AG04449 (cell line): ENCODE results near the gene SGPP1.

Experiments
- CTCF ChIA-PET: fragments of 350-600 bp; formaldehyde crosslinking; extraction: SDS; loops from one replicate; lab custom pipeline; 2021; ENCODE audit warnings: antibody characterized with exemption; lab: Yijun Ruan, JAX
- POLR2A ChIA-PET: fragments of 400-600, 350-600 bp; formaldehyde crosslinking; extraction: SDS; loops from one replicate; lab custom pipeline; 2020; ENCODE audit warnings: antibody characterized with exemption, inconsistent platforms; lab: Yijun Ruan, JAX
- DNase-seq: peaks from one replicate; pipeline ENCODE4 v3.0.0-alpha.2; 2010; ENCODE audit warnings: low read depth, low spot score
- H3K4me3 ChIP-seq: 2 replicates; pipeline ENCODE4 v1.5.1; 2011; ENCODE audit warnings: low read depth, mild to moderate bottlenecking, control low read depth, low read length
- CTCF ChIP-seq: IDR thresholded peaks from one replicate; pipeline ENCODE4 v1.5.1; 2011; ENCODE audit warnings: mild to moderate bottlenecking, moderate library complexity, low read length, control low read depth, inconsistent platforms; ENCODE audit not compliant: insufficient read depth; ENCODE audit errors: missing control alignments

SGPP1 gene

DNA sequence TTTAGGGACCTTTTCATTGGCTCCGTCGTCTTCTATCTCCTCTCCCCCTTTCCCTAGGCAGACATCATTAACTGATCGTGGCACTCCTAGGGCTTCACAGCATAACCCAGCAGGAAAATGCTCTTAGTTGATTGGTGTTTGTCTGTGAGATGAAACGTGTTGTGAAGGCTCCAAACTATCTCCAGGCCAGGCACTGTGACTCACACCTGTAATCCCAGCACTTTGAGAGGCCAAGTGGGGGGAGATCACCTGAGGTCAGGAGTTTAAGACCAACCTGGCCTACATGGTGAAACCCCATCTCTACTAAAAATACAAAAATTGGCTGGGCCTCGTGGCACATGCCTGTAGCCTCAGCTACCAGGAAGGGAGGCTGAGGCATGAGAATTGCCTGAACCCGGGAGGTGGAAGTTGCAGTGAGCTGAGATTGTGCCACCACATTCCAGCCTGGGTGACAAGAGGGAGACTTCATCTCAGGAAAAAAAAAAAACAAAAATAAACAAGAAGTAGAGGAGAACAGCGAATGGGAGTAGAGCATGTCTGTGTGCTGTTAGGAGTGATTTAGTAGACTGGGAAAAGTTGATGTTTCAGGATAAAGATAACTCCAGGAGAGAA, 53.9 kb downstream of the SGPP1 start:
- no peak for TF ChIP-seq CTCF
- no peak overlapping the region for H3K4me3 ChIP-seq
- ChIA-PET CTCF (no interaction called here), POLR2A (no interaction called here)
- no peak for DNase-seq

DNA sequence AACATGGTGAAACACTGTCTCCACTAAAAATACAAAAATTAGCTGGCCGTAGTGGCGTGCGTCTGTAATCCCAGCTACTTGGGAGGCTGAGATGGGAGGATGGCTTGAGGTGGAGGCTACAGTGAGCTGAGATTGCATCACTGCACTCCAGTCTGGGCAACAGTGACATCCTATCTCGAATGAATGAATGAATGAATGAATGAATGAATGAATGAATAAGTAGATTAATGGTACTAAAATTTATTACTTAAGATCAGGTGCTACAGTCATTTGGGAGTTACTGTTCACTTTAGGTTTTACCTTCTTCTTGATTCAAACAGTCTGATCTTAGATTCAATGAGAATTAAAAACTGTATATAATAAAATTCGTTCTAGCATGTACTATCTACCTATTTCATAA, 54.6 kb downstream of the SGPP1 start:
- POLR2A ChIA-PET = no interaction called here
- CTCF ChIA-PET = no interaction called here
- no peak overlapping the region for H3K4me3 ChIP-seq
- TF ChIP-seq CTCF = no peak
- no peak for DNase-seq

DNA sequence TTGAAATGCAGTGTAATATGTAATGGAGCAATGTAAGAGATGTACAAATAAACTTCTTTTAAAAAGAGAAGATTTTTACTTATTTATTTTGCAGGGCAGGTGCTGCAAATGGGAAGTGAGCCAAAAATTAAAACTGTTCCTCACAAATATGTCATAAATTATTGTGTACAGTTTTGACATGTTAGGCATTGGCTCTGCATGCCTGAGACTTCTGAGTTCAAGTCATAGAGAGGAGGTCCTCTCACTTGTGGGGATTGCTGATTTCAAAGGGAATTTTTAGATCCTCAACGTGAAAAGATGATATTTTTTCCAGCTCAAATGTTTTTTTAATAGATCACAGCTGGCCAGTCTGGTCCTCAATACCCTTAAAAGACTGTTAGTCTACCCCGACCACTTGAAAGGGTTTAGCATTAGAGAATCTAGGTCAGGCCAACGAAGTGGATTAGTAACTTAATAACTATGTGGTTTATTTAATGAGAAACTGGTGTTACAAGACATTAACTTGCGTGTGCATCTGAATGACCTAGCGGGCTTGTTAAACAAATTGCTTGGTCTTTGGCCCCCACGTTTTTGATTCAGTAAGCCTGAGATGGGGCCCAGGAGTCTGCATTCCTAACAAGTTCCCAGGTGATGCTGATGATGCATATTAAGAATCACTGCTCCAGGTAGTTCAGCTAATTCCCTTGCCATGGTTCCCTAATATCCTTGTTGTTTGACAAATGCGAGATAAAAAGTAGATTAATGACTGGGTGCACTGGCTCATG, 55.3 kb downstream of the SGPP1 start:
- no peak for TF ChIP-seq CTCF
- ChIA-PET POLR2A (no interaction called here), CTCF (no interaction called here)
- H3K4me3 ChIP-seq = no peak overlapping the region
- no peak for DNase-seq

DNA sequence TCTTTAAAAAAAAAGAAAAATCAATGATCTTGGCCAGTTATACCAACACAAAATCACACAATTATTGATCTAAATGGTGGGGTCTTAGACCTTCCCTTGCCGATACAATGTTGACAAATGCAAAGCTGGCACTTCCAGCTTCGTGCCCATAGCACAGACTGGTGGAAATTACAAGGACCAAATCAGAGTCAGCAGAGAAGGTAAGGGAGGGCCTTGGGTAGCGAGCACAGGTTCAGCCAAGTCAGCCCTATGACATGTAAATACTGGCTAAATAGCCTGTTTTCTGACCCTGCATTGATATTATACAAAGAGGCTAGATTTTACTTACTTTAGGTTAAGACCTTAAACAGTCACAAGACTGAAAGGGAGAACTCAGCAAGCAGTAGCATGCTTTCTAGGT, 55.9 kb downstream of the SGPP1 start:
- POLR2A ChIA-PET = no interaction called here
- H3K4me3 ChIP-seq = no peak overlapping the region
- no peak for DNase-seq
- CTCF ChIA-PET = no interaction called here
- TF ChIP-seq CTCF = no peak

- TF ChIP-seq CTCF = no peak
- ChIA-PET CTCF (no interaction called here), POLR2A (no interaction called here)
- H3K4me3 ChIP-seq = no peak overlapping the region
- no peak for DNase-seq
Measured at GRCh38 chr14:63670692-63671091, 57.2 kb downstream of the SGPP1 start.

DNA sequence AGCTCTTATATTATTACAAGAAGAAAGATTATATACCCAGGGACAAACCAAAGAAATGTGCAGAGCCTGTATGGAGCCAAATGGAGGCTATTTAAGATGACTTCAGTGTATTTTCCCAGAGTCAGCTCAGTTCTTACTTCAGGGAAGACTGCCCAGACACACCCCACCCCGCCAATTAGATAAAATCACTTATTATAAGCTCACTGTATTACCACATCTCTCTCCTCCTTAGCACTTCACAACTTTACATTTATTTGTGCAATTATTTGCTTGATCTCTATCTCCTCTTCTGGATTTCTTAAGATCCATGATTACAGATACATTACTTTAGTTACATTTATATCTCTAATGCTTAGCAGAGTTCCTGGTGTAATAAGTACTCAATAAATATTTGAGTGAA, 61.5 kb downstream of the SGPP1 start:
- H3K4me3 ChIP-seq = no peak overlapping the region
- DNase-seq = no peak
- ChIA-PET POLR2A (no interaction called here), CTCF (no interaction called here)
- no peak for TF ChIP-seq CTCF
